H9 (cell line): ENCODE measurements around the gene CCND2. TPM values are rescaled to one million over a fixed set of nuclear protein-coding genes. Genes with fewer than 3 reads are reported as not detected.

ENCODE experiments used
- DNase-seq: peaks from one replicate; pipeline ENCODE4 v3.0.0-alpha.2; 2017
- H2AFZ ChIP-seq: one replicate; pipeline ENCODE4 v1.6.1; 2013; ENCODE audit warnings: mild to moderate bottlenecking, low read length, control low read depth, moderate library complexity
- H2AK5ac ChIP-seq: 2 replicates; pipeline ENCODE4 v1.6.1; 2013; ENCODE audit warnings: low read length, control low read depth, mixed read lengths; ENCODE audit not compliant: insufficient read length
- H2BK120ac ChIP-seq: one replicate; pipeline ENCODE4 v1.6.1; 2013; ENCODE audit warnings: low read depth, mild to moderate bottlenecking, low read length, control low read depth, inconsistent platforms; ENCODE audit not compliant: poor library complexity, severe bottlenecking
- H2BK12ac ChIP-seq: 2 replicates; pipeline ENCODE4 v1.6.1; 2013; ENCODE audit warnings: low read length, control low read depth, mixed read lengths, low read depth; ENCODE audit not compliant: insufficient read length
- H2BK15ac ChIP-seq: 2 replicates; pipeline ENCODE4 v1.6.1; 2013; ENCODE audit warnings: low read depth, low read length, control low read depth
- H2BK20ac ChIP-seq: one replicate; pipeline ENCODE4 v1.6.1; 2013; ENCODE audit warnings: low read depth, mild to moderate bottlenecking, low read length, control low read depth, inconsistent platforms; ENCODE audit not compliant: poor library complexity, severe bottlenecking
- H2BK5ac ChIP-seq: 2 replicates; pipeline ENCODE4 v1.6.1; 2013; ENCODE audit warnings: low read length, control low read depth, mixed read lengths; ENCODE audit not compliant: insufficient read length
- H3K14ac ChIP-seq: 2 replicates; pipeline ENCODE4 v1.6.1; 2013; ENCODE audit warnings: low read length, control low read depth; ENCODE audit not compliant: insufficient read depth
- H3K18ac ChIP-seq: 2 replicates; pipeline ENCODE4 v1.6.1; 2013; ENCODE audit warnings: low read depth, mild to moderate bottlenecking, mixed read lengths, low read length, control low read depth; ENCODE audit not compliant: insufficient read length
- H3K23ac ChIP-seq: 2 replicates; pipeline ENCODE4 v1.6.1; 2013; ENCODE audit warnings: low read length, control low read depth, mixed read lengths, low read depth; ENCODE audit not compliant: insufficient read length
- H3K23me2 ChIP-seq: 2 replicates; pipeline ENCODE4 v1.6.1; 2013; ENCODE audit warnings: low read depth, mild to moderate bottlenecking, mixed read lengths, low read length, control low read depth; ENCODE audit not compliant: insufficient read length, poor library complexity, severe bottlenecking
- H3K27ac ChIP-seq: 2 replicates; pipeline ENCODE4 v1.5.1; 2013; ENCODE audit warnings: low read length, control low read depth, mixed read lengths, low read depth; ENCODE audit not compliant: insufficient read length
- H3K27me3 ChIP-seq: 2 replicates; pipeline ENCODE4 v1.6.1; 2013; ENCODE audit warnings: low read length, control low read depth, inconsistent platforms; ENCODE audit not compliant: insufficient read depth
- H3K4ac ChIP-seq: 2 replicates; pipeline ENCODE4 v1.6.1; 2013; ENCODE audit warnings: low read depth, mild to moderate bottlenecking, control low read depth, inconsistent platforms, low read length, moderate library complexity
- H3K4me1 ChIP-seq: 2 replicates; pipeline ENCODE4 v1.6.1; 2013; ENCODE audit warnings: low read length, control low read depth, inconsistent platforms; ENCODE audit not compliant: insufficient read depth
- H3K4me2 ChIP-seq: 2 replicates; pipeline ENCODE4 v1.6.1; 2013; ENCODE audit warnings: low read length, control low read depth, mixed read lengths; ENCODE audit not compliant: insufficient read length, insufficient read depth
- H3K56ac ChIP-seq: 2 replicates; pipeline ENCODE4 v1.6.1; 2013; ENCODE audit warnings: low read depth, mild to moderate bottlenecking, mixed read lengths, low read length, control low read depth; ENCODE audit not compliant: insufficient read length
- H3K79me1 ChIP-seq: 2 replicates; pipeline ENCODE4 v1.6.1; 2013; ENCODE audit warnings: low read depth, mild to moderate bottlenecking, moderate library complexity, low read length, control low read depth, inconsistent platforms; ENCODE audit not compliant: insufficient read depth, poor library complexity, severe bottlenecking
- H3K79me2 ChIP-seq: 2 replicates; pipeline ENCODE4 v1.6.1; 2013; ENCODE audit warnings: low read length, control low read depth, inconsistent platforms; ENCODE audit not compliant: insufficient read depth
- H3K9ac ChIP-seq: 2 replicates; pipeline ENCODE4 v1.6.1; 2013; ENCODE audit warnings: low read length, control low read depth, mixed read lengths; ENCODE audit not compliant: insufficient read length; ENCODE audit errors: extremely low read depth
- H3K9me3 ChIP-seq: one replicate; pipeline ENCODE4 v1.6.1; 2013; ENCODE audit warnings: low read depth, low read length, inconsistent platforms; ENCODE audit not compliant: control insufficient read depth
- H3T11ph ChIP-seq: one replicate; pipeline ENCODE4 v1.6.1; 2013; ENCODE audit warnings: mild to moderate bottlenecking, low read length, control low read depth, inconsistent platforms
- H4K20me1 ChIP-seq: one replicate; pipeline ENCODE4 v1.6.1; 2013; ENCODE audit not compliant: control insufficient read depth, insufficient read length, insufficient read depth
- H4K5ac ChIP-seq: 2 replicates; pipeline ENCODE4 v1.6.1; 2013; ENCODE audit warnings: low read depth, mild to moderate bottlenecking, mixed read lengths, low read length, control low read depth; ENCODE audit not compliant: insufficient read length
- H4K8ac ChIP-seq: replicated peaks from 2 replicates; pipeline ENCODE4 v1.6.1; 2013; ENCODE audit warnings: low read length, control low read depth, mixed read lengths, low read depth; ENCODE audit not compliant: insufficient read length
- H4K91ac ChIP-seq: 2 replicates; pipeline ENCODE4 v1.6.1; 2013; ENCODE audit warnings: low read depth, mild to moderate bottlenecking, moderate library complexity, mixed read lengths, low read length, control low read depth; ENCODE audit not compliant: insufficient read length
- H3K27ac Mint-ChIP-seq, 3 experiments: 2 replicates in 2 of 3; 3 replicates in 1 of 3; pipeline ENCODE4 v1.8.0; 2020 to 2021; ENCODE audit warnings: mixed read lengths in 3 of 3, mild to moderate bottlenecking in 1 of 3, moderate library complexity in 1 of 3
- H3K27me3 Mint-ChIP-seq: 2 replicates; pipeline ENCODE4 v1.8.0; 2021; ENCODE audit warnings: low read depth, mild to moderate bottlenecking, moderate library complexity, mixed read lengths
- H3K36me3 Mint-ChIP-seq, 3 experiments: 2 replicates in 2 of 3; 3 replicates in 1 of 3; pipeline ENCODE4 v1.8.0; 2020 to 2021; ENCODE audit warnings: low read depth in 3 of 3, mixed read lengths in 3 of 3; ENCODE audit not compliant: insufficient read depth in 1 of 3
- H3K4me1 Mint-ChIP-seq, 2 experiments: 2 replicates each; pipeline ENCODE4 v1.8.0; 2020; ENCODE audit warnings: mixed read lengths in 2 of 2
- H3K4me3 Mint-ChIP-seq, 2 experiments: 2 replicates in 1 of 2; 3 replicates in 1 of 2; pipeline ENCODE4 v1.8.0; 2020 to 2021; ENCODE audit warnings: mild to moderate bottlenecking in 2 of 2, mixed read lengths in 2 of 2, moderate library complexity in 1 of 2
- H3K9me3 Mint-ChIP-seq, 2 experiments: 2 replicates in 1 of 2; 3 replicates in 1 of 2; pipeline ENCODE4 v1.8.0; 2020; ENCODE audit warnings: mild to moderate bottlenecking in 2 of 2, mixed read lengths in 2 of 2, moderate library complexity in 1 of 2
- WGBS: extraction: QIAGEN DNeasy Blood & Tissue Kit; methylation state at CpG from one replicate; pipeline ENCODE4 v1.1.7; 2013; ENCODE audit warnings: missing lambda C conversion rate, low lambda C conversion rate, mixed read lengths; ENCODE audit not compliant: insufficient read length; ENCODE audit errors: extremely low coverage; 5-methylcytosine and 5-hydroxymethylcytosine counted together
- total RNA-seq: library from RNA; stranded (reverse); gene quantifications from 2 replicates; pipeline ENCODE4 v1.2.1, GENCODE V29; 2021
- TF ChIP-seq, protein P1 (sequence below): fragments of 200-600 bp; sonication (generic); conservative IDR thresholded peaks from 3 replicates; pipeline ENCODE4 v1.8.0; 2021; ENCODE audit warnings: antibody characterized with exemption, mild to moderate bottlenecking

Gene CCND2
- total RNA-seq, 1 experiment from 2014 or later: 104 TPM

DNA sequence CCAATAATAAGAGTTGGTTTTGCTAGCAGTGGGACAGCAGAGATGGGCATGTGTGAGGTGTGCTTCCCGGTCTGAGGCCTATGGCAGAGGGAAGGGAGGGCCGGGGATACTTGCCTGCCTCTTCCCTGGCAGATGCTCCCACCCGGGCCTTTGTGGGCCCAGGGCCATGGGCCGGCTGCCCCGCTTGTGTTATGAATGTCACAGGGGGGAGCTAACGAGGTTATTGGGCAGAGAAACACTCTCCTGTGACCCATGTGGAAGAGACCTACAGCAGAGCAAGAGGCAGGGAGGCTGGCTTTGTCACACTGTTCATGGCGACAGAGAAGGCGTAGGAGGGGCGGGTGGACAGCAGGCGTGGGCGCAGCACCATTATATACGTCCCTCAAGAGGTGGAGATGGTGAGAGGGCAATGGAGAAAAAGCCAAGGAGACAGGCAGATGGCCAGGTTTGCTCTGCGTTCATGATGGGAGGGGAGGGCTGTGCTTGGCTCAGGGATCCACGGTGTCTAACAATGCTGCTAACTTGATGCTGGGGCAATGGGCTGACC is 13.3 kb downstream of the CCND2 start:
- Mint-ChIP-seq H3K27me3 (no peaks in the 10 kb centered on the region), H3K27ac (peak overlapping the region in 2 of 3 experiments; percentile 7 to 57; a peak in 2 of 7 replicates), H3K4me1 (peaks cover 3 to 6% of the 10 kb centered on the region in 2 experiments; a peak in 3 of 4 replicates), H3K36me3 (peaks cover 85 to 98% (median 97%) of the 10 kb centered on the region in 3 experiments), H3K9me3 (no peaks in the 10 kb centered on the region), H3K4me3 (peak overlapping the region in 1 of 2 experiments; percentile 16; a peak in 1 of 5 replicates)
- H4K20me1 ChIP-seq: no peaks in the 10 kb centered on the region
- no peak overlapping the region for H3K9ac ChIP-seq
- no peak overlapping the region for H3K27ac ChIP-seq
- H4K91ac ChIP-seq: no peak overlapping the region
- TF ChIP-seq, protein P1, sequence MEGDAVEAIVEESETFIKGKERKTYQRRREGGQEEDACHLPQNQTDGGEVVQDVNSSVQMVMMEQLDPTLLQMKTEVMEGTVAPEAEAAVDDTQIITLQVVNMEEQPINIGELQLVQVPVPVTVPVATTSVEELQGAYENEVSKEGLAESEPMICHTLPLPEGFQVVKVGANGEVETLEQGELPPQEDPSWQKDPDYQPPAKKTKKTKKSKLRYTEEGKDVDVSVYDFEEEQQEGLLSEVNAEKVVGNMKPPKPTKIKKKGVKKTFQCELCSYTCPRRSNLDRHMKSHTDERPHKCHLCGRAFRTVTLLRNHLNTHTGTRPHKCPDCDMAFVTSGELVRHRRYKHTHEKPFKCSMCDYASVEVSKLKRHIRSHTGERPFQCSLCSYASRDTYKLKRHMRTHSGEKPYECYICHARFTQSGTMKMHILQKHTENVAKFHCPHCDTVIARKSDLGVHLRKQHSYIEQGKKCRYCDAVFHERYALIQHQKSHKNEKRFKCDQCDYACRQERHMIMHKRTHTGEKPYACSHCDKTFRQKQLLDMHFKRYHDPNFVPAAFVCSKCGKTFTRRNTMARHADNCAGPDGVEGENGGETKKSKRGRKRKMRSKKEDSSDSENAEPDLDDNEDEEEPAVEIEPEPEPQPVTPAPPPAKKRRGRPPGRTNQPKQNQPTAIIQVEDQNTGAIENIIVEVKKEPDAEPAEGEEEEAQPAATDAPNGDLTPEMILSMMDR: no peak
- H3K4me1 ChIP-seq: no peaks in the 10 kb centered on the region
- no peak overlapping the region for H2BK12ac ChIP-seq
- H3K9me3 ChIP-seq: no peaks in the 10 kb centered on the region
- no peak overlapping the region for H3K18ac ChIP-seq
- H2BK20ac ChIP-seq: no peak overlapping the region
- H2BK5ac ChIP-seq: no peak overlapping the region
- H3K79me2 ChIP-seq: peaks cover 12% of the 10 kb centered on the region; the same call in 1 of the 2 replicates
- no peak overlapping the region for H2BK15ac ChIP-seq
- H3K4me2 ChIP-seq: no peak overlapping the region
- no peak overlapping the region for H3K14ac ChIP-seq
- H2BK120ac ChIP-seq: no peak overlapping the region
- H3K79me1 ChIP-seq: peaks cover 14% of the 10 kb centered on the region
- H3K23ac ChIP-seq: no peak overlapping the region
- no peak for DNase-seq
- no peak overlapping the region for H3K56ac ChIP-seq
- no peaks in the 10 kb centered on the region for H3K27me3 ChIP-seq
- no peak overlapping the region for H4K5ac ChIP-seq
- no peak overlapping the region for H4K8ac ChIP-seq
- H3K23me2 ChIP-seq: no peaks in the 10 kb centered on the region
- WGBS: no CpG with 5 or more reads among the region's 14 CpGs
- no peak overlapping the region for H2AK5ac ChIP-seq
- no peak overlapping the region for H3T11ph ChIP-seq
- no peak overlapping the region for H3K4ac ChIP-seq
- no peak overlapping the region for H2AFZ ChIP-seq
